Esophagus muscularis mucosa (tissue), 4 donors: ENCODE results near the gene ERMAP. TPM values are rescaled to one million over a fixed set of nuclear protein-coding genes. Genes with fewer than 3 reads are reported as not detected.

Experiments used
- DNase-seq: peaks from one replicate; pipeline ENCODE4 v3.0.0-alpha.2; 2017; ENCODE audit errors: extremely low spot score
- H3K27ac ChIP-seq, 4 donors: fragments of 200-600 bp; sonication (generic); replicated peaks in 1 of 4; 1 replicate in 3 of 4; 2 replicates in 1 of 4; pipeline ENCODE4 v1.5.1; 2016 to 2019; ENCODE audit warnings: mild to moderate bottlenecking in 1 of 4
- H3K27me3 ChIP-seq, 4 donors: fragments of 200-600 bp; sonication (generic); one replicate each; pipeline versions ENCODE4 v1.5.1 to v1.6.0; 2016 to 2019
- H3K36me3 ChIP-seq, 4 donors: fragments of 200-600 bp; sonication (generic); one replicate each; pipeline ENCODE4 v1.5.1; 2016 to 2019
- H3K4me1 ChIP-seq, 4 donors: fragments of 200-600 bp; sonication (generic); one replicate each; pipeline ENCODE4 v1.5.1; 2016 to 2019
- H3K4me3 ChIP-seq, 4 donors: fragments of 200-600 bp; sonication (generic); 1 replicate in 2 of 4; 2 replicates in 2 of 4; pipeline ENCODE4 v1.5.1; 2016 to 2019; ENCODE audit warnings: mild to moderate bottlenecking in 4 of 4, moderate library complexity in 1 of 4
- H3K9me3 ChIP-seq, 4 donors: fragments of 200-600 bp; sonication (generic); 1 replicate in 3 of 4; 2 replicates in 1 of 4; pipeline ENCODE4 v1.5.1; 2016 to 2019
- CTCF ChIP-seq, 3 experiments: fragments of 200-600 bp in 2 of 3; fragments of 450-650 bp in 1 of 3; sonication (generic) in 2 of 3; IDR thresholded peaks; one replicate each; pipeline ENCODE4 v1.5.1; 2017 to 2019; ENCODE audit warnings: antibody characterized with exemption in 3 of 3, mild to moderate bottlenecking in 2 of 3, moderate library complexity in 1 of 3
- EP300 ChIP-seq: sonication (generic); formaldehyde crosslinking; IDR thresholded peaks from one replicate; pipeline ENCODE4 v1.6.1; 2017; ENCODE audit warnings: antibody characterized with exemption
- POLR2A ChIP-seq: fragments of 450-650 bp; IDR thresholded peaks from one replicate; pipeline ENCODE4 v1.6.1; 2017; ENCODE audit warnings: antibody characterized with exemption, moderate library complexity, mild to moderate bottlenecking, low read depth
- POLR2AphosphoS5 ChIP-seq, 2 donors: sonication (generic); formaldehyde crosslinking; IDR thresholded peaks; one replicate each; pipeline ENCODE4 v1.6.1; 2017; ENCODE audit warnings: antibody characterized with exemption in 2 of 2
- WGBS: methylation state at CpG from one replicate; pipeline ENCODE4 v1.1.5; 2018; 5-methylcytosine and 5-hydroxymethylcytosine counted together
- intact Hi-C: fragments of 100-400 bp; cut with DNase I; formaldehyde crosslinking; loops from one replicate; pipeline ENCODE4 v1.15.1; 2023
- total RNA-seq, 4 donors: library from RNA; depleted of rRNA; stranded (reverse); fragments of >200 nt; gene quantifications; one replicate each; pipeline versions ENCODE4 v1.1.0 to v1.2.1, GENCODE V29; 2016

ERMAP gene
- total RNA-seq, 4 donors from 2014 or later = 5.8 to 14.1 (median 9.1) TPM

- DNase-seq = no peak
- Histone ChIP-seq H3K4me1 (peaks cover 14 to 32% (median 28%) of the 10 kb centered on the region in 4 donors), H3K27me3 (no peaks in the 10 kb centered on the region), H3K9me3 (no peaks in the 10 kb centered on the region), H3K27ac (peak overlapping the region; percentile 95 to 98 (median 97)), H3K36me3 (peaks cover 0 to 12% (median 3%) of the 10 kb centered on the region in 4 donors), H3K4me3 (peak overlapping the region; percentile 69 to 88 (median 77))
- WGBS = 25% methylated on average over 7 of the region's 7 CpGs
- TF ChIP-seq POLR2A (no peak), POLR2AphosphoS5 (IDR thresholded peaks at IDR 0.05) (no peak), CTCF (IDR thresholded peaks at IDR 0.05) (no peak)
- intact Hi-C loops = loop anchor here (2.0 to 5.0 kb wide), 2 partner anchors 31 to 49 kb away; partner anchors contain the start of genes C1orf50, P3H1 and ZNF691
Measured at GRCh38 chr1:42815941-42816584, 859 bp upstream of the ERMAP start.

DNA sequence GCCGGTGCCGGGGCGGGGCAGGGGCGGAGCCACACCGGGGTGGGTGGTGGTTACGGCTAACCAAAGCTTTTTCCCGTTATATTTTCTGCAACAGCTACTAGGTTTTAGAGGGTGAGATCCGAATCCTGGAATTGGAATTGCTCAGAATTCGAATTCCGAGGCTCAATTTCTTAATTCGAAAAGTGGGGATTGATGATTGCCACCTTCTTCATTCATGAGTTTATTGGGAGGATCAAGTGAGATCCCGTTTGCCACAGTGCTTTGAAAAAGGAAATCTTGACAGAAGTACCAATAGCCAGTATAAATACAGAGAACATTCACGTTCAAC lies 482 bp downstream of the ERMAP start:
- peaks cover 14 to 38% (median 33%) of the 10 kb centered on the region in 4 donors for H3K4me1 ChIP-seq
- WGBS = 0% methylated on average over 8 of the region's 13 CpGs
- intact Hi-C loops = loop anchor here (2.0 to 5.0 kb wide), 2 partner anchors 29 to 50 kb away; partner anchors contain the start of genes C1orf50, P3H1 and ZNF691
- H3K27ac ChIP-seq = peak overlapping the region; percentile 95 to 98 (median 97)
- no peaks in the 10 kb centered on the region for H3K9me3 ChIP-seq
- H3K36me3 ChIP-seq = peaks cover 0 to 8% (median 3%) of the 10 kb centered on the region in 4 donors
- DNase-seq = no peak
- no peak for TF ChIP-seq EP300
- no peak for TF ChIP-seq POLR2A
- no peak for TF ChIP-seq POLR2AphosphoS5 (IDR thresholded peaks at IDR 0.05)
- no peak for TF ChIP-seq CTCF (IDR thresholded peaks at IDR 0.05)
- H3K27me3 ChIP-seq = no peaks in the 10 kb centered on the region
- H3K4me3 ChIP-seq = peak overlapping the region; percentile 69 to 88 (median 77)

GRCh38 chr1:42817976-42818375 lies 1.1 kb downstream of the ERMAP start:
- Histone ChIP-seq H3K4me3 (peak overlapping the region; percentile 69 to 88 (median 77)), H3K4me1 (peaks cover 14 to 44% (median 38%) of the 10 kb centered on the region in 4 donors), H3K27me3 (no peaks in the 10 kb centered on the region), H3K27ac (peak overlapping the region in 2 of 4 donors; percentile 97 to 98), H3K9me3 (no peaks in the 10 kb centered on the region), H3K36me3 (peaks cover 0 to 8% (median 3%) of the 10 kb centered on the region in 4 donors)
- intact Hi-C loops = loop anchor here (2.0 to 5.0 kb wide), 2 partner anchors 29 to 51 kb away; partner anchors contain the start of genes C1orf50, P3H1 and ZNF691
- DNase-seq = no peak
- TF ChIP-seq POLR2AphosphoS5 (IDR thresholded peaks at IDR 0.05) (no peak), POLR2A (no peak), EP300 (no peak)
- 90% methylated on average over 3 of the region's 3 CpGs for WGBS

- intact Hi-C loops = no loop called here
- WGBS = 70% methylated on average over 1 of the region's 1 CpG
- no peak overlapping the region for H3K4me3 ChIP-seq
- no peaks in the 10 kb centered on the region for H3K36me3 ChIP-seq
- H3K4me1 ChIP-seq = peaks cover 10 to 44% (median 37%) of the 10 kb centered on the region in 4 donors
- no peak overlapping the region for H3K27ac ChIP-seq
- TF ChIP-seq POLR2A (no peak), POLR2AphosphoS5 (IDR thresholded peaks at IDR 0.05) (no peak)
- no peak for DNase-seq
- H3K27me3 ChIP-seq = no peaks in the 10 kb centered on the region
- H3K9me3 ChIP-seq = no peaks in the 10 kb centered on the region
Measured at GRCh38 chr1:42820813-42821212, 3.9 kb downstream of the ERMAP start.

GRCh38 chr1:42821690-42822089 lies 4.8 kb downstream of the ERMAP start:
- Histone ChIP-seq H3K27ac (no peak overlapping the region), H3K4me3 (no peak overlapping the region), H3K9me3 (no peaks in the 10 kb centered on the region), H3K4me1 (peaks cover 3 to 36% (median 29%) of the 10 kb centered on the region in 4 donors), H3K27me3 (no peaks in the 10 kb centered on the region), H3K36me3 (no peaks in the 10 kb centered on the region)
- intact Hi-C loops = no loop called here
- TF ChIP-seq POLR2AphosphoS5 (IDR thresholded peaks at IDR 0.05) = no peak
- no peak for TF ChIP-seq EP300
- no peak for TF ChIP-seq POLR2A
- no peak for TF ChIP-seq CTCF (IDR thresholded peaks at IDR 0.05)
- 97% methylated on average over 2 of the region's 2 CpGs for WGBS
- DNase-seq = no peak
